ENCODE measurements around the gene MTIF2.
"Not testable (repeated sequence)": the region's sequence is repeated elsewhere in the genome, so short reads cannot be mapped to it uniquely, and the experiment has no call there.

Gene MTIF2

DNA sequence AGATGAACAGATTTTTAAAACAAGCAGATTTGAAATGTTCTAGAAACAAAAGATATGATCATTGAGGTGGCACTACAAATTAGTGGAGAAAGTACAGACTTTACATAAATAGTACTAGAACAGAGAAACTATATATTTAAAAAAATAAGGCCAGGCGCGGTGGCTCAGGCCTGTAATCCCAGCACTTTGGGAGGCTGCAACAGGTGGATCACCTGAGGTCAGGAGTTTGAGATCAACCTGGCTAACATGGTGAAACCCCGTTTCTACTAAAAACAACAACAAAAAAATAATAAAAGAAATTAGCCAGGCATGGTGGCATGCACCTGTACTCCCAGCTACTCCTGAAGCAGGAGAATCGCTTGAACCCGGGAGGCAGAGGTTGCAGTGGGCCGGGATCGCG, 82.2 kb downstream of the MTIF2 start:
- DNase-seq, result not testable (repeated sequence)

All from 8988T (cell line).